Thyroid gland (tissue), 4 donors: Measurements from ENCODE around the gene CCL5.

Experiments used
- POLR2A ChIP-seq, 2 donors: fragments of 450-650 bp; IDR thresholded peaks; one replicate each; pipeline ENCODE4 v1.6.1; 2017; ENCODE audit warnings: antibody characterized with exemption in 2 of 2, mild to moderate bottlenecking in 2 of 2, moderate library complexity in 1 of 2
- TF ChIP-seq, protein P1 (sequence below), 6 experiments: fragments of 200-600 bp in 3 of 6; fragments of 450-650 bp in 3 of 6; sonication (generic) in 3 of 6; IDR thresholded peaks; one replicate each; pipeline ENCODE4 v1.5.1; 2016 to 2019; ENCODE audit warnings: antibody characterized with exemption in 6 of 6, mild to moderate bottlenecking in 2 of 6, inconsistent platforms in 1 of 6, moderate library complexity in 1 of 6

GRCh38 chr17:35855965-35856364 lies 24.2 kb downstream of the CCL5 start:
- TF ChIP-seq, protein P1, sequence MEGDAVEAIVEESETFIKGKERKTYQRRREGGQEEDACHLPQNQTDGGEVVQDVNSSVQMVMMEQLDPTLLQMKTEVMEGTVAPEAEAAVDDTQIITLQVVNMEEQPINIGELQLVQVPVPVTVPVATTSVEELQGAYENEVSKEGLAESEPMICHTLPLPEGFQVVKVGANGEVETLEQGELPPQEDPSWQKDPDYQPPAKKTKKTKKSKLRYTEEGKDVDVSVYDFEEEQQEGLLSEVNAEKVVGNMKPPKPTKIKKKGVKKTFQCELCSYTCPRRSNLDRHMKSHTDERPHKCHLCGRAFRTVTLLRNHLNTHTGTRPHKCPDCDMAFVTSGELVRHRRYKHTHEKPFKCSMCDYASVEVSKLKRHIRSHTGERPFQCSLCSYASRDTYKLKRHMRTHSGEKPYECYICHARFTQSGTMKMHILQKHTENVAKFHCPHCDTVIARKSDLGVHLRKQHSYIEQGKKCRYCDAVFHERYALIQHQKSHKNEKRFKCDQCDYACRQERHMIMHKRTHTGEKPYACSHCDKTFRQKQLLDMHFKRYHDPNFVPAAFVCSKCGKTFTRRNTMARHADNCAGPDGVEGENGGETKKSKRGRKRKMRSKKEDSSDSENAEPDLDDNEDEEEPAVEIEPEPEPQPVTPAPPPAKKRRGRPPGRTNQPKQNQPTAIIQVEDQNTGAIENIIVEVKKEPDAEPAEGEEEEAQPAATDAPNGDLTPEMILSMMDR (IDR thresholded peaks at IDR 0.05) = no peak
- TF ChIP-seq POLR2A (IDR thresholded peaks at IDR 0.05) = no peak
